Smooth muscle cell (in vitro differentiated cells): Measurements from ENCODE around the gene PTPN1. TPM values are rescaled to one million over a fixed set of nuclear protein-coding genes. Genes with fewer than 3 reads are reported as not detected.

Experiments used
- DNase-seq: peaks from one replicate; lab custom pipeline; 2025; ENCODE audit not compliant: unreplicated experiment; lab: John Stamatoyannopoulos, UW
- H2AFZ ChIP-seq: fragments of 200-600 bp; sonication (generic); 2 replicates; pipeline ENCODE4 v1.6.0; 2016; ENCODE audit warnings: antibody characterized with exemption, low read depth, mild to moderate bottlenecking
- H3F3A ChIP-seq: fragments of 200-600 bp; sonication (generic); 2 replicates; pipeline ENCODE4 v1.6.0; 2017; ENCODE audit warnings: antibody characterized with exemption, low read depth
- H3K27ac ChIP-seq: fragments of 200-600 bp; sonication (generic); 2 replicates; pipeline ENCODE4 v1.5.1; 2016; ENCODE audit warnings: low read depth, mild to moderate bottlenecking
- H3K27me3 ChIP-seq: fragments of 200-600 bp; sonication (generic); 2 replicates; pipeline ENCODE4 v1.6.1; 2016; ENCODE audit warnings: low read depth, mild to moderate bottlenecking
- H3K36me3 ChIP-seq: fragments of 200-600 bp; sonication (generic); 2 replicates; pipeline ENCODE4 v1.5.1; 2016; ENCODE audit warnings: low read depth
- H3K4me1 ChIP-seq: fragments of 200-600 bp; sonication (generic); 2 replicates; pipeline ENCODE4 v1.5.1; 2016; ENCODE audit warnings: low read depth
- H3K4me2 ChIP-seq: fragments of 200-600 bp; sonication (generic); 2 replicates; pipeline ENCODE4 v1.6.0; 2016; ENCODE audit warnings: mild to moderate bottlenecking
- H3K4me3 ChIP-seq: fragments of 200-600 bp; sonication (generic); 2 replicates; pipeline ENCODE4 v1.5.1; 2016; ENCODE audit warnings: mild to moderate bottlenecking
- H3K79me2 ChIP-seq: fragments of 200-600 bp; sonication (generic); 2 replicates; pipeline ENCODE4 v1.6.0; 2016; ENCODE audit warnings: low read depth, mild to moderate bottlenecking
- H3K9ac ChIP-seq: fragments of 200-600 bp; sonication (generic); 2 replicates; pipeline ENCODE4 v1.6.0; 2016; ENCODE audit warnings: low read depth
- H3K9me3 ChIP-seq: fragments of 200-600 bp; sonication (generic); replicated peaks from 2 replicates; pipeline ENCODE4 v1.5.1; 2016; ENCODE audit warnings: low read depth
- H4K20me1 ChIP-seq: fragments of 200-600 bp; sonication (generic); 2 replicates; pipeline ENCODE4 v1.6.0; 2016; ENCODE audit warnings: low read depth
- WGBS: methylation state at CpG from one replicate; pipeline ENCODE4 v1.1.7; 2016; ENCODE audit warnings: low lambda C conversion rate; 5-methylcytosine and 5-hydroxymethylcytosine counted together
- polyA plus RNA-seq: library from polyadenylated mRNA; unstranded; fragments of >200 nt; fragmentation: Nextera tagmentation; extraction: Ambion mirVana; gene quantifications from 2 replicates; pipeline ENCODE4 v1.2.1, GENCODE V29; 2016
- total RNA-seq: library from RNA; depleted of rRNA; stranded (reverse); fragments of >200 nt; gene quantifications from 2 replicates; pipeline ENCODE4 v1.2.3, GENCODE V29; 2014
- TF ChIP-seq, protein P1 (sequence below): fragments of 200-600 bp; sonication (generic); IDR thresholded peaks from 2 replicates; pipeline ENCODE4 v1.5.1; 2017; ENCODE audit warnings: borderline replicate concordance, mild to moderate bottlenecking, antibody characterized with exemption; ENCODE audit not compliant: insufficient read depth, poor library complexity, severe bottlenecking

Gene PTPN1
- total and polyA plus RNA-seq, 2 experiments from 2014 or later, result 16.1 to 28.9 TPM

DNA sequence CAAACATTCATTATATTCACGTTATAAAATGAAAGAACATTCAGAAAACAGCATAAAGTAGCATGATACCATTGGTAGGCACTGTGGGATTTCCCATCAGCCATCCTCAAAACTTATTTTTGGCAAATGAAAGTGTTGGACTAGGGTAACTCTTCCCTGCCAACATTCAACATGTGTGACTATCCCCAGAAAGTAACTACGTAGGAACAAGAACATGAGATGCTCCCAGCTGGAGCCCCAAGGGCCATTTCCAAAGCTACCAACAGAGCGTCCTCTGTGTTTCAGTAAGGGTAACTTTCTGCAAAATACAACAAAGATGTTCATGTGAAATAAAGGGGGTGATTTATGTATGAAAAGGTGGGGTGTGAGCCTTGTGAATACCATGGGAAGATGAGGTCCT lies 28.4 kb upstream of the PTPN1 start:
- Histone ChIP-seq H3K4me3 (no peak overlapping the region), H3K27ac (no peak overlapping the region), H3K79me2 (no peaks in the 10 kb centered on the region), H3F3A (no peaks in the 10 kb centered on the region), H3K4me1 (no peaks in the 10 kb centered on the region), H3K27me3 (no peaks in the 10 kb centered on the region), H3K36me3 (no peaks in the 10 kb centered on the region), H3K9me3 (no peaks in the 10 kb centered on the region), H4K20me1 (no peaks in the 10 kb centered on the region), H3K4me2 (no peak overlapping the region), H2AFZ (no peak overlapping the region), H3K9ac (no peak overlapping the region)
- 93% methylated on average over 3 of the region's 3 CpGs for WGBS
- DNase-seq, result no peak
- TF ChIP-seq, protein P1, sequence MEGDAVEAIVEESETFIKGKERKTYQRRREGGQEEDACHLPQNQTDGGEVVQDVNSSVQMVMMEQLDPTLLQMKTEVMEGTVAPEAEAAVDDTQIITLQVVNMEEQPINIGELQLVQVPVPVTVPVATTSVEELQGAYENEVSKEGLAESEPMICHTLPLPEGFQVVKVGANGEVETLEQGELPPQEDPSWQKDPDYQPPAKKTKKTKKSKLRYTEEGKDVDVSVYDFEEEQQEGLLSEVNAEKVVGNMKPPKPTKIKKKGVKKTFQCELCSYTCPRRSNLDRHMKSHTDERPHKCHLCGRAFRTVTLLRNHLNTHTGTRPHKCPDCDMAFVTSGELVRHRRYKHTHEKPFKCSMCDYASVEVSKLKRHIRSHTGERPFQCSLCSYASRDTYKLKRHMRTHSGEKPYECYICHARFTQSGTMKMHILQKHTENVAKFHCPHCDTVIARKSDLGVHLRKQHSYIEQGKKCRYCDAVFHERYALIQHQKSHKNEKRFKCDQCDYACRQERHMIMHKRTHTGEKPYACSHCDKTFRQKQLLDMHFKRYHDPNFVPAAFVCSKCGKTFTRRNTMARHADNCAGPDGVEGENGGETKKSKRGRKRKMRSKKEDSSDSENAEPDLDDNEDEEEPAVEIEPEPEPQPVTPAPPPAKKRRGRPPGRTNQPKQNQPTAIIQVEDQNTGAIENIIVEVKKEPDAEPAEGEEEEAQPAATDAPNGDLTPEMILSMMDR, result no peak

DNA sequence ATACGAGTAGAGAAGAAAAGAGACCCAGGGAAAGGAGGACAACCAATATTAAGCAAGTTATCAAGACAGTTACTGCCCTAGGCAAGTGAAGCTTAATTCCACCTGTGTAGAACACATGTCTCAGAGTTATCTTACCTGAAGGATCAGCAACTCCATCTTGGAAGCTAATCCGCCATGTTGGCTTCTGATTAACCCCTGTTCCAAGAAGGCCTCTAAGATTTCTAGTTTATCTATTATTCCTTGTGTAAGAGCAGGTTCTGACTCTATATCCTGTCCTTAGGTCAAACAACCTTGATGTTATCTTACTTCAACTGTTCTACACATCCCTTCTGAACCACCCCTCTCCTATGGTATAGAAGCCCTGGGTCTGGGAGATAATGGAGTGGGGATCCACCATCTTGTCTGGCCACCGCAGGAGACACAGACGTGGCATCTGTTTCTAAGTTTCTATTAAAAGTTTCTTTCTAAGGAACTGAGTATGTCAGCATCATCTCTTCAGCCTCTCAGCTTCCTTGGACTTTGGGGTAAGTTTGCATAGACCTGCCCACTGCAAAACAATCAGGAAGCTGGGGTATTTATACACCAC lies 27.7 kb upstream of the PTPN1 start:
- no peaks in the 10 kb centered on the region for H3K79me2 ChIP-seq
- 94% methylated on average over 4 of the region's 4 CpGs for WGBS
- H3F3A ChIP-seq, result no peaks in the 10 kb centered on the region
- no peaks in the 10 kb centered on the region for H4K20me1 ChIP-seq
- no peaks in the 10 kb centered on the region for H3K36me3 ChIP-seq
- no peak overlapping the region for H3K4me2 ChIP-seq
- H3K27me3 ChIP-seq, result no peaks in the 10 kb centered on the region
- no peak for DNase-seq
- no peaks in the 10 kb centered on the region for H3K4me1 ChIP-seq
- no peaks in the 10 kb centered on the region for H3K9me3 ChIP-seq
- no peak overlapping the region for H3K9ac ChIP-seq
- TF ChIP-seq, protein P1, result no peak
- H3K27ac ChIP-seq, result no peak overlapping the region
- H2AFZ ChIP-seq, result no peak overlapping the region
- no peak overlapping the region for H3K4me3 ChIP-seq

DNA sequence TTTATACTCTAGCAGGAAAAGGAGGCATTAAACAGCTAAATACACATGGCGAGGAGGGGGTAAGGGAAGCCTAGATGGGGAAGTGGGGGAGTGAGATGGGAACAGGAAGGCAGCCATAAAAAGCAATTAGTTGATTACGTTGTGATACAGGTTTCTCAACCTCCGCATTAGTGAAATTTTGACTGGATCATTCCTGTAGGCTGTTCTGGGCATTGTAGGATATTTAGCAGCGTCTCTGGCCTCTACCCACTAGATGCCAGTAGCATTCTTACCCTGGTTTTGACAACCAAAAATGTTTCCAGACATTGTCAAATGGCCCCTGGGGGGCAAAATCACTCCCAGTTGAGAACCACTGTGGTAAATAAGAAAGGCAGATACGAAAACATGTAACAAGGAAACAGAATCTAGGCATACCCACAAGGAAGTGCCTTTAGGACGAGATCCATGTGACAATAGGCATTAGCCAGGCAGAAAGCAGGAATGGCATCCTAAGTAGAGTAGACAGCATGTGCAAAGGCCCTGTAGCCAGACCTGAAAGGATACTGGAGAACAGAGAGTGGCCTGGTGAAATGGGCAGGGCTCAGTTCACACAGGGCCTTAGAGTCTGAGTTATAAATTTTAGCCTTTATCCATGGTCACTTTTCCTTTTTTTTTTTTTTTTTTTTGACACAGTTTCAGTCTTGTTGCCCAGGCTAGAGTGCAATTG lies 25.8 kb upstream of the PTPN1 start:
- Histone ChIP-seq H3K79me2 (no peaks in the 10 kb centered on the region), H3K27me3 (no peaks in the 10 kb centered on the region), H3K36me3 (no peaks in the 10 kb centered on the region), H3K4me2 (peak overlapping the region; percentile 62), H3K4me3 (no peak overlapping the region), H2AFZ (no peak overlapping the region), H3K27ac (no peak overlapping the region), H3K9ac (no peak overlapping the region), H3K4me1 (no peaks in the 10 kb centered on the region), H3F3A (no peaks in the 10 kb centered on the region), H3K9me3 (no peaks in the 10 kb centered on the region), H4K20me1 (no peaks in the 10 kb centered on the region)
- TF ChIP-seq, protein P1, result no peak
- WGBS, result 80% methylated on average over 6 of the region's 6 CpGs
- DNase-seq, result no peak

DNA sequence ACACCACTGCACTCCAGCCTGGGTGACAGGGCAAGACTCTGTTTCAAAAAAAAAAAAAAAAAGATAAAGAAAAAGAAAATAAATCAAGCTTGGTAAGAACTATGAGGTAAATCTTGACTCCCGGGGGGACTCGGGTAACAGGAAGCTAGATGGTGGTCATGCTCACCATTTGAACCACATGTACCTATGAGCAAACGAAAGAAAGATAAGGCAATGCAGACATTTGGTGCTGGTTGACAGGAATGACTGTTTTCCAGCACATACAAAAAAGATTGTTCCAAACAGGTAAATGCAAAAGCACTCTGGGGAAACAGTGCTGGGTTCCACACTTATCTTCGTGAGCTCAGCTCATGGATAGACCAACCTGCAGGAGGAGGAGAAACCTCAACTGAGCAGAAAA lies 22.8 kb upstream of the PTPN1 start:
- DNase-seq, result no peak
- no peaks in the 10 kb centered on the region for H3F3A ChIP-seq
- no peaks in the 10 kb centered on the region for H3K79me2 ChIP-seq
- no peaks in the 10 kb centered on the region for H3K27me3 ChIP-seq
- no peak overlapping the region for H3K4me3 ChIP-seq
- 94% methylated on average over 4 of the region's 4 CpGs for WGBS
- TF ChIP-seq, protein P1, result no peak
- no peaks in the 10 kb centered on the region for H3K36me3 ChIP-seq
- no peak overlapping the region for H3K27ac ChIP-seq
- H3K9ac ChIP-seq, result no peak overlapping the region
- H3K4me1 ChIP-seq, result no peaks in the 10 kb centered on the region
- no peak overlapping the region for H3K4me2 ChIP-seq
- H3K9me3 ChIP-seq, result no peaks in the 10 kb centered on the region
- no peak overlapping the region for H2AFZ ChIP-seq
- H4K20me1 ChIP-seq, result no peaks in the 10 kb centered on the region
